Progenitor cell of endocrine pancreas (in vitro differentiated cells): Measurements from ENCODE around the gene ZFPM1. TPM values are rescaled to one million over a fixed set of nuclear protein-coding genes. Genes with fewer than 3 reads are reported as not detected.
A peak's percentile ranks its signal among the peaks of the same experiment; 100 is the strongest.

Experiments
- DNase-seq: peaks from one replicate; pipeline ENCODE4 v3.0.0; 2021; ENCODE audit warnings: low spot score; ENCODE audit not compliant: unreplicated experiment
- H3K27ac Mint-ChIP-seq: 2 replicates; pipeline ENCODE4 v1.8.0; 2021; ENCODE audit warnings: mild to moderate bottlenecking, moderate library complexity, mixed read lengths
- H3K27me3 Mint-ChIP-seq: 2 replicates; pipeline ENCODE4 v1.8.0; 2021; ENCODE audit warnings: mixed read lengths
- H3K36me3 Mint-ChIP-seq: 2 replicates; pipeline ENCODE4 v1.8.0; 2022; ENCODE audit warnings: mixed read lengths; ENCODE audit not compliant: insufficient read depth
- H3K4me1 Mint-ChIP-seq: 2 replicates; pipeline ENCODE4 v1.8.0; 2021; ENCODE audit warnings: low read depth, mixed read lengths
- H3K4me3 Mint-ChIP-seq: 2 replicates; pipeline ENCODE4 v1.8.0; 2021; ENCODE audit warnings: low read depth, mild to moderate bottlenecking, moderate library complexity, mixed read lengths
- H3K9me3 Mint-ChIP-seq: 2 replicates; pipeline ENCODE4 v1.8.0; 2021; ENCODE audit warnings: low read depth, mixed read lengths
- total RNA-seq: library from RNA; stranded (reverse); gene quantifications from 2 replicates; pipeline ENCODE4 v1.2.1, GENCODE V29; 2021
- TF ChIP-seq, protein P1 (sequence below): fragments of 200-600 bp; sonication (generic); IDR thresholded peaks from one replicate; pipeline ENCODE4 v1.5.0; 2021; ENCODE audit warnings: antibody characterized with exemption, mild to moderate bottlenecking; ENCODE audit not compliant: unreplicated experiment

Gene ZFPM1
- total RNA-seq, 1 donor from 2014 or later: 90.6 TPM

DNA sequence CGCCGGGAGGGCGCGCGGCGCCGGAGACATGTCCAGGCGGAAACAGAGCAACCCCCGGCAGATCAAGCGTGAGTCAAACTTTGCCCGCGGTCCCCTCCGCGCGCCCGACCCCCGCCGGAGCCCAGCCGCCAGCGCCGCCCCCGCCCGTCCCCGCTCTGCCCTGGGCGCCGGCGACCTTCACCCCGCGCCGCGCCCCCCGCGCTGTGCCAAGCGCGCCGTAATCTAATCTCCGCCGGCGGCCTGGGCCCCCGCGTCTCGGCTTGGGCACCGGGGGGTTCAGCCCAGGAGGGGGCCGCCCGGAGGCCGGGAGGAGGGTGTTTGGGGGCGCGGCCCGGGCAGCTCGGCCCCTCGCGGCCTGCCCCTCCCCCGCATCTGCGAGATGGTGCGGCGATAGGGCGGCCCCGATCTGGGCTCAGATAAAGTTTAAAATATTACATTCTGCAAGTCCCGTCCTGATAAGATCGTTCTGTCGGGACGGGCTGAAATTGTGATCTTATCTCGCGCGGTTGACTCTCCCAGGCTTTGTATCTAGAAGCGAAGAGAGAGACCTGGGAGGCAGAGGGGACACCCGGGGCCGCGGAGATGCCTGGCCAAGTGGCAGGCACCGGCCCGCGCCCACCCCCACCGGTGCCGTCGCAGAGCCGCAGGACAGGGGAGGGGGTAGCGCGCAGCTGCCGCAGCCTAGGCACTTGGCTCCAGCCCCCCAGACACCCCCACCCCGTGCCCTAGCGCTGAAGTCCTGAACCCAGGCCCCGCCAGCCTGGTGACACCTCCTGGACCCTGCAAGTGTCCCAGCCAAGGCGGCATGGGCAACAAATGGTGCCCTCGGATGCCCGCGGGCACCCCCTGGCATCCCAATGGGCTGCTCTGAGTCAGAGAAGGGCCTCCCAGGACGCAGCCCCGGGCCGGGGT, 787 bp downstream of the ZFPM1 start:
- no peak for DNase-seq
- Mint-ChIP-seq H3K27me3 (peaks cover 11% of the 10 kb centered on the region), H3K36me3 (no peaks in the 10 kb centered on the region), H3K4me1 (peaks cover 9% of the 10 kb centered on the region), H3K9me3 (no peaks in the 10 kb centered on the region), H3K27ac (no peak overlapping the region), H3K4me3 (peak overlapping the region; percentile 87)
- TF ChIP-seq, protein P1, sequence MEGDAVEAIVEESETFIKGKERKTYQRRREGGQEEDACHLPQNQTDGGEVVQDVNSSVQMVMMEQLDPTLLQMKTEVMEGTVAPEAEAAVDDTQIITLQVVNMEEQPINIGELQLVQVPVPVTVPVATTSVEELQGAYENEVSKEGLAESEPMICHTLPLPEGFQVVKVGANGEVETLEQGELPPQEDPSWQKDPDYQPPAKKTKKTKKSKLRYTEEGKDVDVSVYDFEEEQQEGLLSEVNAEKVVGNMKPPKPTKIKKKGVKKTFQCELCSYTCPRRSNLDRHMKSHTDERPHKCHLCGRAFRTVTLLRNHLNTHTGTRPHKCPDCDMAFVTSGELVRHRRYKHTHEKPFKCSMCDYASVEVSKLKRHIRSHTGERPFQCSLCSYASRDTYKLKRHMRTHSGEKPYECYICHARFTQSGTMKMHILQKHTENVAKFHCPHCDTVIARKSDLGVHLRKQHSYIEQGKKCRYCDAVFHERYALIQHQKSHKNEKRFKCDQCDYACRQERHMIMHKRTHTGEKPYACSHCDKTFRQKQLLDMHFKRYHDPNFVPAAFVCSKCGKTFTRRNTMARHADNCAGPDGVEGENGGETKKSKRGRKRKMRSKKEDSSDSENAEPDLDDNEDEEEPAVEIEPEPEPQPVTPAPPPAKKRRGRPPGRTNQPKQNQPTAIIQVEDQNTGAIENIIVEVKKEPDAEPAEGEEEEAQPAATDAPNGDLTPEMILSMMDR: no peak

- Mint-ChIP-seq H3K27ac (peak overlapping the region; percentile 90), H3K36me3 (no peaks in the 10 kb centered on the region), H3K4me3 (peak overlapping the region; percentile 87), H3K27me3 (peaks cover 6% of the 10 kb centered on the region), H3K4me1 (peaks cover 14% of the 10 kb centered on the region), H3K9me3 (no peaks in the 10 kb centered on the region)
- no peak for DNase-seq
- TF ChIP-seq, protein P1: peak; percentile 26
These were observed 1.5 kb downstream of the ZFPM1 start for GRCh38 chr16:88454523-88454947.

DNA sequence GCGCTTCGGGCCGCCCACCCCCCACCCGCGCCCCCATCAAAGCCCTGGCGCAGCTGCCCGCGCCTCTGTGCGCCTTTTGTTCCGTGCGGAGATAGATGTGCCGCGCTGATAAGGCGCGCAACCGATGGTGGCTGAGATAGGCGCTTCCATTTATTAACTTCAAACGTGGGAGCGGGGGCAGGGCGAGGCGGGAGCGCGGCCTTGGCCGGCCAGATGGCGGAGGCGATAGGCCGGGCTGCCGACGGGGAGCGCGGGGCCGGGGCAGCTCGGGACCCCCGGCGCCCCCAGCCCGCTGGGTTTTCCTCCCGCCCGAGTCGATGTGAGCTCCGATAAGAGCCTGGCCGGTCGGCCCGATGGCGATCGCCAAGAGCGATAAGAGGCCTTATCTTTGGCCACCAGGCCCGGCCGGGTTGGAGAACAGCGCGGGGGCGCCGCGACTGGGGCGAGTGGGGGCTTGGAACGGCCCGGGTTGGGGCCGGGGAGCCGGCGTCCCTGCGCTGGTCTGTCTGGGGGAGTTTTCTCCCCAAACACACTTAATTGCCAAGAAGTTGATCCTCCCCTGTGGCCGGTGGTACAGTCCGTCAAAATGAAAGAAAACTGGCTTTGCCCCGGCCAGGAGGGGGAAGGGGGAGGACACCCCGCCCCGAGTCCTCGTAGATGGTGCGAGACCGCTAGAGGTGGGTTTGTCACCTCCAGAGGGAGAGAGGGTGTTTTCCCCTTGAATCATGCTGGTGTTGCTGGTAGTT, 2.7 kb downstream of the ZFPM1 start:
- no peaks in the 10 kb centered on the region for H3K9me3 Mint-ChIP-seq
- no peaks in the 10 kb centered on the region for H3K36me3 Mint-ChIP-seq
- peaks cover 5% of the 10 kb centered on the region for H3K27me3 Mint-ChIP-seq
- H3K4me1 Mint-ChIP-seq: peaks cover 16% of the 10 kb centered on the region
- TF ChIP-seq, protein P1: no peak
- peak overlapping the region; percentile 67 for H3K27ac Mint-ChIP-seq
- DNase-seq: no peak
- H3K4me3 Mint-ChIP-seq: peak overlapping the region; percentile 77

- Mint-ChIP-seq H3K27me3 (no peaks in the 10 kb centered on the region), H3K36me3 (no peaks in the 10 kb centered on the region), H3K4me1 (peaks cover 20% of the 10 kb centered on the region), H3K4me3 (peak overlapping the region; percentile 77), H3K27ac (peak overlapping the region; percentile 67), H3K9me3 (no peaks in the 10 kb centered on the region)
- DNase-seq: no peak
- TF ChIP-seq, protein P1: no peak
These were observed 3.5 kb downstream of the ZFPM1 start for GRCh38 chr16:88456356-88457292.
